Tibial nerve (tissue), 4 donors: ENCODE measurements around the gene ARF5. TPM values are rescaled to one million over a fixed set of nuclear protein-coding genes. Genes with fewer than 3 reads are reported as not detected.
"Not testable (repeated sequence)": the region's sequence is repeated elsewhere in the genome, so short reads cannot be mapped to it uniquely, and the experiment has no call there.

Experiments used
- DNase-seq, 2 donors: peaks; one replicate each; pipeline ENCODE4 v3.0.0-alpha.2; 2019; ENCODE audit warnings: low spot score in 2 of 2
- H3K27ac ChIP-seq, 4 donors: fragments of 200-600 bp; sonication (generic) in 3 of 4; one replicate each; pipeline ENCODE4 v1.5.1; 2017 to 2019; ENCODE audit warnings: mild to moderate bottlenecking in 1 of 4
- H3K27me3 ChIP-seq, 2 donors: fragments of 200-600 bp; sonication (generic) in 1 of 2; one replicate each; pipeline versions ENCODE4 v1.5.1 to v1.6.0; 2017 to 2019
- H3K36me3 ChIP-seq, 3 donors: fragments of 200-600 bp; sonication (generic); one replicate each; pipeline ENCODE4 v1.5.1; 2018 to 2019
- H3K4me1 ChIP-seq, 4 donors: fragments of 200-600 bp; sonication (generic) in 3 of 4; one replicate each; pipeline ENCODE4 v1.5.1; 2017 to 2019
- H3K4me3 ChIP-seq, 4 donors: fragments of 200-600 bp; sonication (generic) in 3 of 4; one replicate each; pipeline ENCODE4 v1.5.1; 2017 to 2019; ENCODE audit warnings: mild to moderate bottlenecking in 1 of 4, moderate library complexity in 1 of 4
- H3K9me3 ChIP-seq, 4 donors: fragments of 200-600 bp; sonication (generic) in 3 of 4; one replicate each; pipeline ENCODE4 v1.5.1; 2017 to 2019
- EP300 ChIP-seq, 2 donors: sonication (generic); formaldehyde crosslinking; IDR thresholded peaks; one replicate each; pipeline ENCODE4 v1.6.1; 2017; ENCODE audit warnings: antibody characterized with exemption in 2 of 2, mild to moderate bottlenecking in 1 of 2
- POLR2A ChIP-seq, 2 donors: fragments of 450-650 bp; IDR thresholded peaks; one replicate each; pipeline ENCODE4 v1.6.1; 2017; ENCODE audit warnings: antibody characterized with exemption in 2 of 2, mild to moderate bottlenecking in 2 of 2, moderate library complexity in 2 of 2
- WGBS, 2 donors: methylation state at CpG; one replicate each; pipeline ENCODE4 v1.1.5; 2018; 5-methylcytosine and 5-hydroxymethylcytosine counted together
- total RNA-seq, 4 donors: library from RNA; depleted of rRNA; stranded (reverse); fragments of >200 nt; gene quantifications; one replicate each; pipeline ENCODE4 v1.1.0, GENCODE V29; 2016
- TF ChIP-seq, protein P1 (sequence below), 5 experiments: fragments of 200-600 bp in 3 of 5; fragments of 450-650 bp in 2 of 5; sonication (generic) in 3 of 5; IDR thresholded peaks; one replicate each; pipeline ENCODE4 v1.5.1; 2016 to 2019; ENCODE audit warnings: antibody characterized with exemption in 5 of 5, mild to moderate bottlenecking in 3 of 5, moderate library complexity in 2 of 5

Gene ARF5
- total RNA-seq, 4 donors from 2014 or later, result 130 to 142 (median 136) TPM

DNA sequence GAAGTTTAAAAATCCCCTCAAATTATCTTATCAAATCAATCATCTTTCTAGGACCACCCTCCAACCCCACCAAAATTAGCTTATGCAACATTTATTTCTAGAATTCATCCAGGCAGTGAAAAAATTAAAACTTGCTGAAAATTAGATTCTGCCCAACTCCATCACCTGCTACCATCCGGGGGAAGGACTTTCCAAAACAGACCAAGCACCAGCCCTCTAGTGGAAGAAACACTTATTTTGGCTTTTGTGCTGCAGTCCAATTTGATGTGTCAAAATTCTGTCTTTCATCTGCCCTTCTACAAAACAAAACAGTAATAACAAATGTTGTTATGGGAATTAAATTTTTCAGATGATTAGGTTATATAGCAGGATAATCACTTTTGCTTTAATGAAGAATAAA, 38.0 kb upstream of the ARF5 start:
- H3K36me3 ChIP-seq, result no peaks in the 10 kb centered on the region
- no peak for DNase-seq
- H3K4me3 ChIP-seq, result no peak overlapping the region
- TF ChIP-seq POLR2A (IDR thresholded peaks at IDR 0.05) (no peak), EP300 (IDR thresholded peaks at IDR 0.05) (no peak)
- TF ChIP-seq, protein P1, sequence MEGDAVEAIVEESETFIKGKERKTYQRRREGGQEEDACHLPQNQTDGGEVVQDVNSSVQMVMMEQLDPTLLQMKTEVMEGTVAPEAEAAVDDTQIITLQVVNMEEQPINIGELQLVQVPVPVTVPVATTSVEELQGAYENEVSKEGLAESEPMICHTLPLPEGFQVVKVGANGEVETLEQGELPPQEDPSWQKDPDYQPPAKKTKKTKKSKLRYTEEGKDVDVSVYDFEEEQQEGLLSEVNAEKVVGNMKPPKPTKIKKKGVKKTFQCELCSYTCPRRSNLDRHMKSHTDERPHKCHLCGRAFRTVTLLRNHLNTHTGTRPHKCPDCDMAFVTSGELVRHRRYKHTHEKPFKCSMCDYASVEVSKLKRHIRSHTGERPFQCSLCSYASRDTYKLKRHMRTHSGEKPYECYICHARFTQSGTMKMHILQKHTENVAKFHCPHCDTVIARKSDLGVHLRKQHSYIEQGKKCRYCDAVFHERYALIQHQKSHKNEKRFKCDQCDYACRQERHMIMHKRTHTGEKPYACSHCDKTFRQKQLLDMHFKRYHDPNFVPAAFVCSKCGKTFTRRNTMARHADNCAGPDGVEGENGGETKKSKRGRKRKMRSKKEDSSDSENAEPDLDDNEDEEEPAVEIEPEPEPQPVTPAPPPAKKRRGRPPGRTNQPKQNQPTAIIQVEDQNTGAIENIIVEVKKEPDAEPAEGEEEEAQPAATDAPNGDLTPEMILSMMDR (IDR thresholded peaks at IDR 0.05), result no peak
- no peaks in the 10 kb centered on the region for H3K27me3 ChIP-seq
- no peak overlapping the region for H3K27ac ChIP-seq
- WGBS, 2 donors, result 33 to 38% methylated on average over 1 of the region's 1 CpG
- peaks cover 0 to 14% (median 0%) of the 10 kb centered on the region in 4 donors for H3K9me3 ChIP-seq
- no peaks in the 10 kb centered on the region for H3K4me1 ChIP-seq

DNA sequence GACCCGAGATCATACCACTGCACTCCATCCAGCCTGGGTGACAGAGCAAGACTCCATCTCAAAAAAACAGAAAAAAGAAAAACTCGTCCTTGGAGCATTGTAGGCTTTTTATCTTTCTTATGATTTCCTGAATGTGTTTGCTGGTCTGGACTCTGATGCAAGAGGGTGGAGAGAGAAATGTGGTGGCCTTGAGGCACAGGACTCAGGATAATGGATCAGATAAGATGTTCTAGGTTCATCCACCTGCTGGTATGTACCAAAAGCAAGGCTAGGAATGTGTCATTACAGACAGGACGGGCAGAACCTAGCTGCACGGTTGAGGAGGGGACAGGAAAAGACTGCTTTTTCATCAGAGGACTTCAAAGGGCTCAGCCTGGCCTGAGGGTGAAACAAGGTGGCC, 36.3 kb upstream of the ARF5 start:
- no peaks in the 10 kb centered on the region for H3K27me3 ChIP-seq
- H3K36me3 ChIP-seq, result no peaks in the 10 kb centered on the region
- no peaks in the 10 kb centered on the region for H3K4me1 ChIP-seq
- TF ChIP-seq POLR2A (IDR thresholded peaks at IDR 0.05) (no peak), EP300 (IDR thresholded peaks at IDR 0.05) (no peak)
- TF ChIP-seq, protein P1 (IDR thresholded peaks at IDR 0.05), result no peak
- H3K27ac ChIP-seq, result no peak overlapping the region
- no peak overlapping the region for H3K4me3 ChIP-seq
- 82 to 89% methylated on average over 4 of the region's 4 CpGs for WGBS, 2 donors
- DNase-seq, result no peak
- no peaks in the 10 kb centered on the region for H3K9me3 ChIP-seq

DNA sequence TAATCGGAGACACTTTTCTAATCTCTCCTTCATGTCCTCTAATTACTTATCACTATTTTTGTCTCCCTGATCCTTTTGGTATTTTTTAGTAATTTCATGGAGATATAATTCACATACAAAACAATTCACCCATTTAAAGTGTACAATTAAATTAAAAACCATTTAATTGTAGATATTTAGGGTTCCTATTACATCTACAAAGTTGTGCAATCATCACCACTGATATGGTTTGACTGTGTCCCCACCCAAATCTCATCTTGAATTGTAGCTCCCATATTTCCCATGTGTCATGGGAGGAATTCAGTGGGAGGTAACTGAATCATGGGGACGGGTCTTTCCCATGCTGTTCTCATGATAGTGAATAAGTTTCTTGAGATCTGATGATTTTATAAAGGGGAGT, 31.8 kb upstream of the ARF5 start:
- no peak for DNase-seq
- Histone ChIP-seq H3K4me3 (no peak overlapping the region), H3K36me3 (no peaks in the 10 kb centered on the region), H3K27me3 (no peaks in the 10 kb centered on the region), H3K27ac (no peak overlapping the region), H3K9me3 (no peaks in the 10 kb centered on the region), H3K4me1 (no peaks in the 10 kb centered on the region)
- WGBS, 2 donors, result 89% methylated on average over 2 of the region's 2 CpGs
- TF ChIP-seq, protein P1 (IDR thresholded peaks at IDR 0.05), result no peak
- TF ChIP-seq POLR2A (IDR thresholded peaks at IDR 0.05) (no peak), EP300 (IDR thresholded peaks at IDR 0.05) (no peak)

DNA sequence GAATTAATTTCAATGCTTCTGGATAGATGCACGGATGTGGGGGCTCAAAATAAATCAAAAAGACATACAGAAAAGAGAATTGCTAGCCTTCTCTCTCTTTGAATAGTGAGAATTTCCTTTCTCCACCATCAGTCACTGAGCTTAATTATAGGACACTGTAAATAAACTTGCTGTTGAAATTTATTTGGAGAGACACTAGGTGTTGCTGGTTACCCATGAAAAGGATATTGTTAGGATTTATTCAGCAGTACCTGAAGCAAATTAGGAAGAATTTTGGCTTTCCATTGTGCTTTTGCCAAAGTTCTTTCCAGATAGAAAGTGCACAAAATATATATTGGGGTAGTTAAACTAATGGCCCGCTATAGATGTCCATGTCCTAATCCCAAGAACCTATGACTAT, 30.4 kb upstream of the ARF5 start:
- no peaks in the 10 kb centered on the region for H3K27me3 ChIP-seq
- WGBS, 2 donors, result 72 to 74% methylated on average over 2 of the region's 2 CpGs
- TF ChIP-seq EP300 (IDR thresholded peaks at IDR 0.05) (no peak), POLR2A (IDR thresholded peaks at IDR 0.05) (no peak)
- TF ChIP-seq, protein P1 (IDR thresholded peaks at IDR 0.05), result no peak
- H3K9me3 ChIP-seq, result no peaks in the 10 kb centered on the region
- H3K4me1 ChIP-seq, result no peaks in the 10 kb centered on the region
- DNase-seq, result no peak
- no peak overlapping the region for H3K27ac ChIP-seq
- no peak overlapping the region for H3K4me3 ChIP-seq
- H3K36me3 ChIP-seq, result no peaks in the 10 kb centered on the region

DNA sequence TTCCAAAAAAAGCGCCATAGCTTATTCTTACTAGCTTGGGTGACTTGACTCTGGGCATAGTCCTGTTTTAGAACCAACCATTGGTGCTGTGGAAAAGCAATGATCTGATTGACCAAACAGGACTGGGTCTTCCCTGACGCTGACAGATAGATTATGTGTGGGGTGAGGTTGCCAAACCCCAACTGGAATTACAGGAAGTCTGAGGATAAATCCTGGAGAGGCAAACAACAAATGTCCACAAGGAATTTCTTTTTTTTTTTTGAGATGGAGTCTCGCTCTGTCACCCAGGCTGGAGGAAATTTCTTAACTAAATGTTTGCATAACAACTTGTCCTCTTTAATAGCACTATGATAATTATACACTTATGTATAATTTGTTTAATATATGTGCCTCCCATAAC, 22.0 kb upstream of the ARF5 start:
- TF ChIP-seq, protein P1 (IDR thresholded peaks at IDR 0.05), result no peak
- TF ChIP-seq EP300 (IDR thresholded peaks at IDR 0.05) (no peak), POLR2A (IDR thresholded peaks at IDR 0.05) (no peak)
- H3K4me3 ChIP-seq, result no peak overlapping the region
- H3K9me3 ChIP-seq, result peaks cover 0 to 6% (median 0%) of the 10 kb centered on the region in 4 donors
- H3K36me3 ChIP-seq, result peaks cover 0 to 13% (median 0%) of the 10 kb centered on the region in 3 donors
- no peaks in the 10 kb centered on the region for H3K27me3 ChIP-seq
- no peak overlapping the region for H3K27ac ChIP-seq
- WGBS, 2 donors, result 78 to 86% methylated on average over 3 of the region's 3 CpGs
- no peaks in the 10 kb centered on the region for H3K4me1 ChIP-seq
- DNase-seq, result no peak

DNA sequence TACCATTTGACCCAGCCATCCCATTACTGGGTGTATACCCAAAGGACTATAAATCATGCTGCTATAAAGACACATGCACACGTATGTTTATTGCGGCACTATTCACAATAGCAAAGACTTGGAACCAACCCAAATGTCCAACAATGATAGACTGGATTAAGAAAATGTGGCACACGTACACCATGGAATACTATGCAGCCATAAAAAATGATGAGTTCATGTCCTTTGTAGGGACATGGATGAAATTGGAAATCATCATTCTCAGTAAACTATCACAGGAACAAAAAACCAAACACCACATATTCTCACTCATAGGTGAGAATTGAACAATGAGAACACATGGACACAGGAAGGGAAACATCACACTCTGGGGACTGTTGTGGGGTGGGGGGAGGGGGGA, 20.2 kb upstream of the ARF5 start:
- not testable (repeated sequence) for H3K27ac ChIP-seq, H3K4me1 ChIP-seq, H3K9me3 ChIP-seq, H3K4me3 ChIP-seq, DNase-seq, H3K27me3 ChIP-seq
- peaks cover 0 to 13% (median 0%) of the 10 kb centered on the region in 3 donors for H3K36me3 ChIP-seq
- WGBS, 2 donors, result 100% methylated on average over 1 of the region's 3 CpGs; no CpG with 5 or more reads in 1 of the 2 donors
